ENCODE results near the gene GET3. TPM values are rescaled to one million over a fixed set of nuclear protein-coding genes. Genes with fewer than 3 reads are reported as not detected.

The GET3 gene
- polyA plus RNA-seq, 2 of the 4 experiments (the other 2 are of a cell fraction), result 87.0 to 91.7 TPM

GRCh38 chr19:12694641-12695040 lies 42.7 kb upstream of the GET3 start:
- 93% methylated on average over 3 of the region's 16 CpGs for WGBS (ENCODE audit: missing lambda C conversion rate)
- no peak for ATAC-seq
- Histone ChIP-seq H3K4me3 (no peak overlapping the region), H3K4me1 (peaks cover 5% of the 10 kb centered on the region; the same call in 1 of the 3 replicates), H3K27ac (no peak overlapping the region), H3K9me3 (no peaks in the 10 kb centered on the region), H3K4me2 (no peak overlapping the region; the same call in 2 of the 3 replicates)
- POLR2A ChIA-PET, result no interaction called here
- CTCF ChIA-PET, result interaction anchor here (1.1 to 1.5 kb wide), 3 partner anchors 18 to 26 kb away, joined by 3 to 5 read pairs (median 3); no protein-coding TSS in a partner anchor
- DNase-seq (ENCODE audit: low read depth in 1 of 2, low spot score in 1 of 2), result no peak
- FAIRE-seq, result no peak
- TF ChIP-seq JUN (IDR thresholded peaks at IDR 0.05) (no peak), PHF8 (IDR thresholded peaks at IDR 0.05; ENCODE audit: borderline replicate concordance, low read depth) (no peak), ZC3H11A (IDR thresholded peaks at IDR 0.05) (no peak), NFE2L2 (conservative IDR thresholded peaks at IDR 0.05; ENCODE audit: low read length) (no peak), HDAC2 (IDR thresholded peaks at IDR 0.05) (no peak), POLR2A (IDR thresholded peaks at IDR 0.05; ENCODE audit: low read length) (no peak), FOSL2 (IDR thresholded peaks at IDR 0.05) (no peak), FOSL2 (CRISPR knock-in tag; IDR thresholded peaks at IDR 0.05) (no peak), TFCP2L1 (CRISPR knock-in tag; IDR thresholded peaks at IDR 0.05) (no peak)
- TF ChIP-seq, protein P1, sequence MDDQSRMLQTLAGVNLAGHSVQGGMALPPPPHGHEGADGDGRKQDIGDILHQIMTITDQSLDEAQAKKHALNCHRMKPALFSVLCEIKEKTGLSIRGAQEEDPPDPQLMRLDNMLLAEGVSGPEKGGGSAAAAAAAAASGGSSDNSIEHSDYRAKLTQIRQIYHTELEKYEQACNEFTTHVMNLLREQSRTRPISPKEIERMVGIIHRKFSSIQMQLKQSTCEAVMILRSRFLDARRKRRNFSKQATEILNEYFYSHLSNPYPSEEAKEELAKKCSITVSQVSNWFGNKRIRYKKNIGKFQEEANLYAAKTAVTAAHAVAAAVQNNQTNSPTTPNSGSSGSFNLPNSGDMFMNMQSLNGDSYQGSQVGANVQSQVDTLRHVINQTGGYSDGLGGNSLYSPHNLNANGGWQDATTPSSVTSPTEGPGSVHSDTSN (IDR thresholded peaks at IDR 0.05), result no peak

- no peak for FAIRE-seq
- POLR2A ChIA-PET, result no interaction called here
Observed at GRCh38 chr19:12695096-12695495, 42.2 kb upstream of the GET3 start.

GRCh38 chr19:12695514-12695913 lies 41.8 kb upstream of the GET3 start:
- POLR2A ChIA-PET, result no interaction called here
- no CpG with 5 or more reads among the region's 1 CpG for WGBS (ENCODE audit: missing lambda C conversion rate)
- DNase-seq (ENCODE audit: low read depth in 1 of 2, low spot score in 1 of 2) (no peak), FAIRE-seq (no peak), ATAC-seq (no peak; a peak in 1 of 6 replicates)
- no peaks in the 10 kb centered on the region for H3K9me3 ChIP-seq
- CTCF ChIA-PET, result interaction anchor here (0.8 to 1.5 kb wide), 5 partner anchors 19 to 70 kb away, joined by 3 to 5 read pairs (median 3); no protein-coding TSS in a partner anchor
- TF ChIP-seq POLR2AphosphoS2 (conservative IDR thresholded peaks at IDR 0.05; ENCODE audit: low read length) (no peak), CBX8 (IDR thresholded peaks at IDR 0.05) (no peak), SREBF2 (IDR thresholded peaks at IDR 0.05) (no peak), EHF (CRISPR knock-in tag; IDR thresholded peaks at IDR 0.05) (no peak), HOXB5 (CRISPR knock-in tag; IDR thresholded peaks at IDR 0.05) (no peak), ESRRA (IDR thresholded peaks at IDR 0.05; ENCODE audit: borderline replicate concordance, low read length) (no peak), NR3C1 (IDR thresholded peaks at IDR 0.05) (no peak), MYC (IDR thresholded peaks at IDR 0.05; ENCODE audit: borderline replicate concordance, low read length) (no peak)
- TF ChIP-seq, protein P2, sequence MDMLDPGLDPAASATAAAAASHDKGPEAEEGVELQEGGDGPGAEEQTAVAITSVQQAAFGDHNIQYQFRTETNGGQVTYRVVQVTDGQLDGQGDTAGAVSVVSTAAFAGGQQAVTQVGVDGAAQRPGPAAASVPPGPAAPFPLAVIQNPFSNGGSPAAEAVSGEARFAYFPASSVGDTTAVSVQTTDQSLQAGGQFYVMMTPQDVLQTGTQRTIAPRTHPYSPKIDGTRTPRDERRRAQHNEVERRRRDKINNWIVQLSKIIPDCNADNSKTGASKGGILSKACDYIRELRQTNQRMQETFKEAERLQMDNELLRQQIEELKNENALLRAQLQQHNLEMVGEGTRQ (IDR thresholded peaks at IDR 0.05), result no peak
- peak overlapping the region; percentile 71 for H3K4me3 ChIP-seq
- peaks cover 5% of the 10 kb centered on the region; the same call in 1 of the 3 replicates for H3K4me1 ChIP-seq
- peak overlapping the region; percentile 73 for H3K4me2 ChIP-seq
- peak overlapping the region in 1 of 2 experiments; percentile 91; a peak in 5 of 6 replicates for H3K27ac ChIP-seq

More at GRCh38 chr19:12695096-12695495, 42.2 kb upstream of the GET3 start:
- CTCF ChIA-PET, result interaction anchor here (0.8 to 1.5 kb wide), 5 partner anchors 19 to 70 kb away, joined by 3 to 5 read pairs (median 3); no protein-coding TSS in a partner anchor
- H3K9me3 ChIP-seq, result no peaks in the 10 kb centered on the region
- peaks cover 5% of the 10 kb centered on the region; the same call in 1 of the 3 replicates for H3K4me1 ChIP-seq
- no peak overlapping the region for H3K27ac ChIP-seq
- H3K4me3 ChIP-seq, result peak overlapping the region; percentile 71; the same call in 1 of the 3 replicates
- no CpG with 5 or more reads among the region's 2 CpGs for WGBS (ENCODE audit: missing lambda C conversion rate)
- DNase-seq (ENCODE audit: low read depth in 1 of 2, low spot score in 1 of 2) (no peak), ATAC-seq (no peak)
- TF ChIP-seq SREBF2 (IDR thresholded peaks at IDR 0.05) (no peak), ZSCAN20 (CRISPR knock-in tag; IDR thresholded peaks at IDR 0.05) (no peak), EHMT2 (IDR thresholded peaks at IDR 0.05; ENCODE audit: low read depth) (no peak), HOXA7 (CRISPR knock-in tag; IDR thresholded peaks at IDR 0.05) (no peak), PHF8 (IDR thresholded peaks at IDR 0.05; ENCODE audit: borderline replicate concordance, low read depth) (no peak), CBX2 (IDR thresholded peaks at IDR 0.05; ENCODE audit: borderline replicate concordance, low read depth) (no peak), FOSL2 (IDR thresholded peaks at IDR 0.05) (no peak), FOSL2 (CRISPR knock-in tag; IDR thresholded peaks at IDR 0.05) (no peak), HDAC2 (IDR thresholded peaks at IDR 0.05) (no peak)
- TF ChIP-seq, protein P3, sequence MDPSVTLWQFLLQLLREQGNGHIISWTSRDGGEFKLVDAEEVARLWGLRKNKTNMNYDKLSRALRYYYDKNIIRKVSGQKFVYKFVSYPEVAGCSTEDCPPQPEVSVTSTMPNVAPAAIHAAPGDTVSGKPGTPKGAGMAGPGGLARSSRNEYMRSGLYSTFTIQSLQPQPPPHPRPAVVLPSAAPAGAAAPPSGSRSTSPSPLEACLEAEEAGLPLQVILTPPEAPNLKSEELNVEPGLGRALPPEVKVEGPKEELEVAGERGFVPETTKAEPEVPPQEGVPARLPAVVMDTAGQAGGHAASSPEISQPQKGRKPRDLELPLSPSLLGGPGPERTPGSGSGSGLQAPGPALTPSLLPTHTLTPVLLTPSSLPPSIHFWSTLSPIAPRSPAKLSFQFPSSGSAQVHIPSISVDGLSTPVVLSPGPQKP (IDR thresholded peaks at IDR 0.05; ENCODE audit: low read depth, low read length), result no peak
- H3K4me2 ChIP-seq, result peak overlapping the region; percentile 73

Measured in A549 (cell line).